HG03575 (cell line): ENCODE data around the gene MAP3K13.

Experiments
- ATAC-seq: cut with Tn5 transposase; IDR thresholded peaks from one replicate; pipeline ENCODE4 v1.9.1; 2021; ENCODE audit not compliant: unreplicated experiment, insufficient number of reproducible peaks, low FRiP score; ENCODE audit errors: extremely low read depth

The MAP3K13 gene

DNA sequence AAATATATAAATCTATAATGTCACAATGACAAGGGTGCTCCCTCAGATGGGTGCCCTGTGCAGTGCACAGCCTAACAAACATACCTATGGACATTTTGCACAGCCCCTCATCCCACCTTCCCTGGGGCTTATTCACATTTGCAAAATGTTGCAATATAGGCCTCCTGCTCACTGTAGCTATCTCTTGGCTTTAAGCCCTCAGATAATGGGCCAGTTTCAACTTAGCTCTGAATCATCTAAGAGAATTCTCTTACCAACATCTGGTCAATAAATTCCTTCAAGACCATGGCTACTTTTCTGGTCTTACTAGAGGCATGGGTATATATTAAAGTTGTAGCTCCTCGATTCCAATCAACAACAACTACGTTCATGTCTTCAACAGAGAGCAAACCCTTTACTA is 171.6 kb downstream of the MAP3K13 start:
- ATAC-seq: no peak

DNA sequence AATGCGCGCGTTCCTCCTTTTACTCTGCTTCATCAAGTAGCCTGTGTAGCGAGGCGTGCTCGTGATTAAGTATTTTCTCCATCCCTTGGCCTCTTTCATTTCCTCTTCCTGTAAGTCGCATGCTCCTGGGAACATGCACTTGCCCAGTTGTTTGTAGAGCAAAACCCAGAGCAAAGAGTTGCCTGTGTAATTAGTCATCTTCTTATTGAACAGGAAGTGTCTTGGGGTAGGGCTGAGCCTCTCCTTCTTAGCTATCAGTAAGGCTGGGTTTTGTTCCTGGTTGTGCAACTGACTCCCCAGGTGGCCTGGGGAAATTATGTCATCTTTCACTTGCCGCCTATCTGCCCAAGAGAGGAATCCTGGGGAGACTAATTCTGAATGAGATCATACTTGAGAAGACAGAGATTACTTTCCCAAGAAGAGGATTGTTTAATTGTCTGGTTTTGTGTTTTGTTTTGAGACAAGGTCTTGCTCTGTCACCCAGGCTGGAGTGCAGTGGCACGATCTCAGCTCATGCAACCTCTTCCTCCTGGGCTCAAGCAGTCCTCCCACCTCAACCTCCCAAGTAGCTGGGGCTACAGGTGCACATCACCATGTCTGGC is 174.5 kb downstream of the MAP3K13 start:
- ATAC-seq: peak; percentile 94
